AG04449 (cell line): Measurements from ENCODE around the gene DDX27.

Experiments
- CTCF ChIA-PET: fragments of 350-600 bp; formaldehyde crosslinking; extraction: SDS; loops from one replicate; lab custom pipeline; 2021; ENCODE audit warnings: antibody characterized with exemption; lab: Yijun Ruan, JAX
- POLR2A ChIA-PET: fragments of 400-600, 350-600 bp; formaldehyde crosslinking; extraction: SDS; loops from one replicate; lab custom pipeline; 2020; ENCODE audit warnings: antibody characterized with exemption, inconsistent platforms; lab: Yijun Ruan, JAX
- DNase-seq: peaks from one replicate; pipeline ENCODE4 v3.0.0-alpha.2; 2010; ENCODE audit warnings: low read depth, low spot score
- H3K4me3 ChIP-seq: 2 replicates; pipeline ENCODE4 v1.5.1; 2011; ENCODE audit warnings: low read depth, mild to moderate bottlenecking, control low read depth, low read length
- CTCF ChIP-seq: IDR thresholded peaks from one replicate; pipeline ENCODE4 v1.5.1; 2011; ENCODE audit warnings: mild to moderate bottlenecking, moderate library complexity, low read length, control low read depth, inconsistent platforms; ENCODE audit not compliant: insufficient read depth; ENCODE audit errors: missing control alignments

The DDX27 gene

DNA sequence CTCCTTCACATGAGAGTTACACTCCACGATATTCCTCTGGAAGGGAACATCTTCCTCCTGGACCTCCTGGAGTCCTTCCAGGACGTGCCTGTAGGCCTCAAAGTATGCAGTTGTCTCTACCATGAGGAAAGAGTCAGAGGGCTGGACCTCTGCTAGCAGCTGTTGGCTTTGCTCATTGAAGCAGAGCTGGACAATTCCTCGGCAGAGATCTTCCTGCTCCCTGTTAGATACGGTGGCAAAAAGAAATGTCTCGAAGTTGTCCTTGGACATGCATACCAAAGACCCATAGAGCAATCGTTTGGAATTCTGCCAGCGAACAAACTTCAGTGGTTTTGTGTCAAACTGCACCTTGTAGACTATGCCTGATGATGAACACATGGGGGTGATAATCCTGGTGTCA, 51.0 kb downstream of the DDX27 start:
- TF ChIP-seq CTCF, result no peak
- no peak overlapping the region for H3K4me3 ChIP-seq
- DNase-seq, result no peak
- CTCF ChIA-PET, result interaction anchor here (1.1 to 1.7 kb wide), 2 partner anchors 24 to 54 kb away, joined by 4 read pairs; no protein-coding TSS in a partner anchor
- POLR2A ChIA-PET, result no interaction called here

GRCh38 chr20:49270736-49271135, 51.5 kb downstream of the DDX27 start:
- POLR2A ChIA-PET, result no interaction called here

GRCh38 chr20:49272654-49273053, 53.4 kb downstream of the DDX27 start:
- ChIA-PET POLR2A (no interaction called here), CTCF (interaction anchor here (4.0 kb wide), 1 partner anchor 26 kb away, joined by 17 read pairs; no protein-coding TSS in a partner anchor)
- no peak for TF ChIP-seq CTCF
- no peak for DNase-seq
- no peak overlapping the region for H3K4me3 ChIP-seq

More at GRCh38 chr20:49270736-49271135, 51.5 kb downstream of the DDX27 start:
- CTCF ChIA-PET, result interaction anchor here (1.1 to 1.7 kb wide), 2 partner anchors 25 to 53 kb away, joined by 4 read pairs; no protein-coding TSS in a partner anchor
- DNase-seq, result no peak
- no peak for TF ChIP-seq CTCF
- no peak overlapping the region for H3K4me3 ChIP-seq

- no peak for TF ChIP-seq CTCF
- no peak overlapping the region for H3K4me3 ChIP-seq
- DNase-seq, result no peak
- ChIA-PET POLR2A (no interaction called here), CTCF (interaction anchor here (0.8 to 4.0 kb wide), 2 partner anchors 27 to 57 kb away, joined by 3 to 17 read pairs; no protein-coding TSS in a partner anchor)
Measured at GRCh38 chr20:49273696-49274277, 54.6 kb downstream of the DDX27 start.

DNA sequence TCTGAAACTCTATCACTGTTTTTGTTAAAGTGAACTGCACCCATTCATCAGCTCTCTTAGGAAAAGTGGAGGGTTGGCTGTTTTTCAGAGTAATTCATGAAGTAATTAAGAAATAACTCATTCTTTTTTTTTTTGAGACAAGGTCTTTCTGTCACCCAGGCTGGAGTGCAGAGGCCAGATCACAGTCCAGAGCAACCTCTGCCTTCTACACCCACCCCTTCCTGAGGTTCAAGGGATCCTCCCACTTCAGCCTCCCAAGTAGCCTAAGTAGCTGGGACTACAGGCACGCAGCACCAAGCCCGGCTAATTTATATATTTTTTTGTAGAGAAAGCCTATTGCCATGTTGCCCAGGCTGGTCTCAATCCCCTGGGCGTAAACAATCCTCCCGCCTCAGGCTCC, 56.0 kb downstream of the DDX27 start:
- CTCF ChIA-PET, result interaction anchor here (1.5 to 4.0 kb wide), 2 partner anchors 12 to 29 kb away, joined by 3 to 17 read pairs; no protein-coding TSS in a partner anchor
- TF ChIP-seq CTCF, result no peak
- no peak for DNase-seq
- H3K4me3 ChIP-seq, result no peak overlapping the region
- POLR2A ChIA-PET, result no interaction called here

DNA sequence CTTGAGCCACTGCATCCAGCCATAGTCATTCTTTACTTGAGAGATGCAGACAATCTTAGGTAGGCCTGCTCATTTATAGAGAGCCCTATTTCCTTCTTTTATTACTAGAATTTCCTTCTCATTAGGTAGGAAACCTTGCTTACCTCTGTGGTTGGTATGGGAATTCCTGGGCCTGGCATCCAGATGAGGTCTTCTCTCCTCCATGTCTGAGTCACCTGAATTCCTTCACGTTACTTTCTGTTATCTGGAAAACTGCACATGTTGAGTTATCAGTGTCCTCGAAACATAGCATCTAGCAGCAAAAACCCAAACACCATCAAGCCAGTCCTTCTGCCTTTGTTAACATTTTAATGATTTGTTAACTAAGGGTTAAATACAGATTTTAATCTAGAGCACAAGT, 56.4 kb downstream of the DDX27 start:
- no peak for DNase-seq
- POLR2A ChIA-PET, result interaction anchor here (1.1 kb wide), 1 partner anchor 23 kb away, joined by 7 read pairs; no protein-coding TSS in a partner anchor
- no peak overlapping the region for H3K4me3 ChIP-seq
- CTCF ChIA-PET, result interaction anchor here (1.2 to 4.0 kb wide), 3 partner anchors 13 to 59 kb away, joined by 3 to 17 read pairs (median 3); no protein-coding TSS in a partner anchor
- TF ChIP-seq CTCF, result no peak
